Spleen (tissue), 11 donors: ENCODE results near the gene ASF1A. TPM values are rescaled to one million over a fixed set of nuclear protein-coding genes. Genes with fewer than 3 reads are reported as not detected.

Source experiments
- DNase-seq: peaks from one replicate; pipeline ENCODE4 v3.0.0-alpha.2; 2020
- H3K27ac ChIP-seq, 8 donors: fragments of 200-600 bp; sonication (generic) in 7 of 8; 1 replicate in 4 of 8; 2 replicates in 4 of 8; pipeline versions ENCODE4 v1.5.0 to v1.8.0; 2016 to 2021; ENCODE audit warnings: inconsistent platforms in 4 of 8, mild to moderate bottlenecking in 4 of 8, moderate library complexity in 1 of 8
- H3K27me3 ChIP-seq, 7 donors: fragments of 200-600 bp; sonication (generic) in 6 of 7; replicated peaks in 1 of 7; 1 replicate in 4 of 7; 2 replicates in 3 of 7; pipeline versions ENCODE4 v1.5.0 to v1.8.0; 2016 to 2021; ENCODE audit warnings: inconsistent platforms in 3 of 7, mild to moderate bottlenecking in 1 of 7
- H3K36me3 ChIP-seq, 6 donors: fragments of 200-600 bp; sonication (generic) in 5 of 6; 1 replicate in 4 of 6; 2 replicates in 2 of 6; pipeline versions ENCODE4 v1.5.0 to v1.8.0; 2016 to 2021; ENCODE audit warnings: inconsistent platforms in 2 of 6
- H3K4me1 ChIP-seq, 6 donors: fragments of 200-600 bp; sonication (generic) in 5 of 6; 1 replicate in 3 of 6; 2 replicates in 3 of 6; pipeline versions ENCODE4 v1.5.0 to v1.8.0; 2016 to 2021; ENCODE audit warnings: inconsistent platforms in 3 of 6
- H3K4me3 ChIP-seq, 8 donors: fragments of 200-600 bp; sonication (generic) in 7 of 8; 1 replicate in 4 of 8; 2 replicates in 4 of 8; pipeline versions ENCODE4 v1.5.0 to v1.8.0; 2016 to 2021; ENCODE audit warnings: inconsistent platforms in 4 of 8, mild to moderate bottlenecking in 4 of 8, moderate library complexity in 2 of 8
- H3K9me3 ChIP-seq, 8 donors: fragments of 200-600 bp; sonication (generic) in 7 of 8; 1 replicate in 4 of 8; 2 replicates in 4 of 8; pipeline versions ENCODE4 v1.5.0 to v1.8.0; 2016 to 2021; ENCODE audit warnings: inconsistent platforms in 4 of 8
- POLR2A ChIP-seq, 3 donors: fragments of 450-650 bp; IDR thresholded peaks; one replicate each; pipeline ENCODE4 v1.5.1; 2017; ENCODE audit warnings: antibody characterized with exemption in 3 of 3, mild to moderate bottlenecking in 1 of 3
- POLR2AphosphoS5 ChIP-seq, 3 donors: sonication (generic); formaldehyde crosslinking; IDR thresholded peaks; one replicate each; pipeline ENCODE4 v1.5.1; 2017; ENCODE audit warnings: antibody characterized with exemption in 3 of 3
- WGBS, 5 donors: extraction: QIAGEN DNeasy Blood & Tissue Kit in 3 of 5; methylation state at CpG; one replicate each; pipeline versions ENCODE4 v1.1.5 to v1.1.7; 2013 to 2018; 5-methylcytosine and 5-hydroxymethylcytosine counted together
- intact Hi-C: fragments of 100-400 bp; cut with DNase I; formaldehyde crosslinking; loops from one replicate; pipeline ENCODE4 v1.15.0; 2023; ENCODE audit warnings: low total_unique reads
- polyA plus RNA-seq, 3 donors: library from polyadenylated mRNA; stranded (reverse); fragments of 200-250 nt; gene quantifications; one replicate each; pipeline ENCODE4 v1.2.1, GENCODE V29; 2013
- total RNA-seq, 7 donors: library from RNA; depleted of rRNA in 3 of 7; stranded (reverse); fragments of >200 nt in 3 of 7; fragmentation: NEBNext Ultra II Directional in 4 of 7; extraction: Animal tissue kit (Norgen Biotek cat#: 25700) in 4 of 7; gene quantifications; one replicate each; pipeline versions ENCODE4 v1.1.0 to v1.2.1, GENCODE V29; 2016 to 2021
- TF ChIP-seq, protein P1 (sequence below), 11 experiments: fragments of 200-600 bp in 7 of 11; fragments of 450-650 bp in 4 of 11; sonication (generic) in 4 of 11; IDR thresholded peaks in 8 of 11; conservative IDR thresholded peaks in 3 of 11; 1 replicate in 7 of 11; 2 replicates in 4 of 11; pipeline versions ENCODE4 v1.4.0 to v1.8.0; 2016 to 2021; ENCODE audit warnings: antibody characterized with exemption in 11 of 11, inconsistent platforms in 4 of 11, mild to moderate bottlenecking in 1 of 11
- donor health status: healthy with polysubstance abuse.
- donor health status: DM: no; HTN: no; CAD: no; lungs with moderate emphysema.
- donor health status: DM: no; HTN: no; CAD: no.
- donor health status: Bipolar disorder and iron deficiency.
- donor health status: healthy.
- donor health status: DM: no; HTN: no; CAD: no.
- donor health status: DM: yes; HTN: yes; CAD: no.

The ASF1A gene
- total and polyA plus RNA-seq, 10 donors = 16.3 to 27.2 (median 17.2) TPM

DNA sequence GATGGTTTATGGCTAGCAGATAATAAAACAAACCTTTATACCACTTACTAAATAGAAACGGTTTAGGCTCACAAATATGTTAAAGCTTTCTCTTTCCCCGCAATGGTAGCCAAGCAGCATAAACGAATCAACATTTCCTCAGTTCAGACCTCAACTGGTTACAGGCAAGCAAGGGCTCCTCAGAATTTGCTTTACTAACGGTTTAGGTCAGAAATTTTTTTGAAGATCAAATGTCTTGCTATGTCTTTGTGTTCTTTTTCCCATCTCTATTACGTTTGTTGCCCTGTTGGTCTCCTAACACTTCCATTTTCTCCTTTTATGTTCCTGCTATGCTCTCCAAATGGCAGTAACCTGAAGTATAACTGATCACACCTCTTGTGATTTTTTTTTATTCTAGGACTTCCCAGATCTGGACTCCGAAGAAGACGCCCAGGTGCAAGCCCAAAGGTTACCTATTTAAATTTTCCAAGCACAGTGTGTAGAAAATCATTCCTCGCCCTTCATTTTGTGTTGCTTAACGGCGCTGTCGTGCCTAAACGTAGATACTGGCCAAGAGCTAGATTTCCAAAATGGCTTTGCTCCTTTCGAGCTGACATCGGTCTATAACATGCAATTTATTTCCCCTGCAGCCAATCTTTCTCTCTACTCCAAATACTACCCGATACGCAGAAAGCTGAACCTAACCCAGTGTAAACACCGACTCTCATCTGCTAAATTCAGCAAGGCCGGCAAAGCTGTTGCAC is 717 bp upstream of the ASF1A start:
- TF ChIP-seq, protein P1, sequence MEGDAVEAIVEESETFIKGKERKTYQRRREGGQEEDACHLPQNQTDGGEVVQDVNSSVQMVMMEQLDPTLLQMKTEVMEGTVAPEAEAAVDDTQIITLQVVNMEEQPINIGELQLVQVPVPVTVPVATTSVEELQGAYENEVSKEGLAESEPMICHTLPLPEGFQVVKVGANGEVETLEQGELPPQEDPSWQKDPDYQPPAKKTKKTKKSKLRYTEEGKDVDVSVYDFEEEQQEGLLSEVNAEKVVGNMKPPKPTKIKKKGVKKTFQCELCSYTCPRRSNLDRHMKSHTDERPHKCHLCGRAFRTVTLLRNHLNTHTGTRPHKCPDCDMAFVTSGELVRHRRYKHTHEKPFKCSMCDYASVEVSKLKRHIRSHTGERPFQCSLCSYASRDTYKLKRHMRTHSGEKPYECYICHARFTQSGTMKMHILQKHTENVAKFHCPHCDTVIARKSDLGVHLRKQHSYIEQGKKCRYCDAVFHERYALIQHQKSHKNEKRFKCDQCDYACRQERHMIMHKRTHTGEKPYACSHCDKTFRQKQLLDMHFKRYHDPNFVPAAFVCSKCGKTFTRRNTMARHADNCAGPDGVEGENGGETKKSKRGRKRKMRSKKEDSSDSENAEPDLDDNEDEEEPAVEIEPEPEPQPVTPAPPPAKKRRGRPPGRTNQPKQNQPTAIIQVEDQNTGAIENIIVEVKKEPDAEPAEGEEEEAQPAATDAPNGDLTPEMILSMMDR (IDR thresholded peaks at IDR 0.05 in 8 of 11, conservative IDR thresholded peaks at IDR 0.05 in 3 of 11) = no peak
- TF ChIP-seq POLR2A (IDR thresholded peaks at IDR 0.05) = peak in 1 of 3 donors; percentile 30
- Histone ChIP-seq H3K4me1 (peaks cover 31 to 72% (median 59%) of the 10 kb centered on the region in 6 donors), H3K9me3 (no peaks in the 10 kb centered on the region), H3K27me3 (no peaks in the 10 kb centered on the region), H3K27ac (peak overlapping the region; percentile 91 to 99 (median 98)), H3K4me3 (peak overlapping the region; percentile 81 to 97 (median 89)), H3K36me3 (peaks cover 0 to 2% (median 0%) of the 10 kb centered on the region in 6 donors)
- DNase-seq = no peak
- intact Hi-C loops = no loop called here
- WGBS, 5 donors = 0 to 2% (median 1%) methylated on average over 18 of the region's 18 CpGs

DNA sequence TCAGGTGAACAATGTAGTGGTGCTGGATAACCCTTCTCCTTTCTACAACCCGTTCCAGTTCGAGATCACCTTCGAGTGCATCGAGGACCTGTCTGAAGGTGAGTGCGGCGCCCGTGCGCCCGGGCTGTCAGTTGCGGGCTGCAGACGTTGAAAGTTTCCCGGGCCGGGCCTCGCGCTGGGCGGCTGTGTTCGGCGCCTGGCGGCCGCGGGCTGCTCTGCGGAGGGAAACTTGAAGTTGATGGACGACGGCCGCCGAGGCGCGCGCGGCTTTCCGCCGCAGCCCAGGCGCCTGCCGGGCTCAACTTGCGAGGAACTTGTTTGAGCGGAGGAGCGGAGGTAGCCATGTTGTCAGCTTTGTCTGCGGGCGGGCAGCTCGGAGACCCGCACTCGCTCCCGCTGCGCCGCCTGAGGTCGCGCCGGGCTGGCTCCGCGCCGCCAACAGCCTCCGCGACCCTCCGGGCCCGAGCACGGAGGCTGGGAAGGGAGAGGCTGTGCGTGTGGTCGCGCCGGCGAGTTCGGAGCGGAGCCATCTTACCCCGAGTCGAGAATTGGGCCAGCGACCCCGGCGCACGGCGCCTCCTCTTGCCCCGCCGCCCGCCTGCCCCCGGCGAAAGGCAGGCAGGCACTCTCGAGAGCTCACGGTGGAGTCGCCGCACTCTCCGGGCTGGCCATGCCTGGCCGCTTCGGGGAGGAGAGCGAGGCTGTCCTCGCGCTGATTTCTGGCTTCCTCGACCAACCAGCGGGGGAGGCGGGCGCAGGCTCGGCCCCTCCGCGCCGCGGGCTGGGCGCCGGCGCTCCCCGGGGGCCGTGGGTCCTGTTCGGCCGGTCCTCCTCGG is 691 bp downstream of the ASF1A start:
- peaks cover 0 to 14% (median 0%) of the 10 kb centered on the region in 6 donors for H3K36me3 ChIP-seq
- no peaks in the 10 kb centered on the region for H3K27me3 ChIP-seq
- peak; percentile 94 for DNase-seq
- H3K9me3 ChIP-seq = no peaks in the 10 kb centered on the region
- TF ChIP-seq POLR2A (IDR thresholded peaks at IDR 0.05) = no peak
- TF ChIP-seq, protein P1 (IDR thresholded peaks at IDR 0.05 in 8 of 11, conservative IDR thresholded peaks at IDR 0.05 in 3 of 11) = peak in 1 of 11 experiments; percentile 6
- peak; percentile 80 to 90 (median 88) for TF ChIP-seq POLR2AphosphoS5 (IDR thresholded peaks at IDR 0.05)
- peak overlapping the region; percentile 81 to 97 (median 89) for H3K4me3 ChIP-seq
- WGBS, 5 donors = 0 to 1% (median 0%) methylated on average over 61 to 102 of the region's 102 CpGs
- H3K27ac ChIP-seq = peak overlapping the region; percentile 87 to 99 (median 98)
- peaks cover 31 to 84% (median 65%) of the 10 kb centered on the region in 6 donors for H3K4me1 ChIP-seq
- intact Hi-C loops = no loop called here

GRCh38 chr6:118895261-118895560 is 1.3 kb downstream of the ASF1A start:
- no peak for TF ChIP-seq POLR2A (IDR thresholded peaks at IDR 0.05)
- TF ChIP-seq POLR2AphosphoS5 (IDR thresholded peaks at IDR 0.05) = no peak
- TF ChIP-seq, protein P1 (IDR thresholded peaks at IDR 0.05 in 8 of 11, conservative IDR thresholded peaks at IDR 0.05 in 3 of 11) = no peak
- DNase-seq = no peak
- H3K4me1 ChIP-seq = peaks cover 31 to 84% (median 67%) of the 10 kb centered on the region in 6 donors
- no peaks in the 10 kb centered on the region for H3K9me3 ChIP-seq
- peak overlapping the region; percentile 87 to 99 (median 98) for H3K27ac ChIP-seq
- H3K27me3 ChIP-seq = no peaks in the 10 kb centered on the region
- peaks cover 0 to 20% (median 0%) of the 10 kb centered on the region in 6 donors for H3K36me3 ChIP-seq
- peak overlapping the region; percentile 81 to 97 (median 89) for H3K4me3 ChIP-seq
- intact Hi-C loops = no loop called here
- WGBS, 5 donors = 0 to 1% (median 0%) methylated on average over 11 of the region's 11 CpGs

DNA sequence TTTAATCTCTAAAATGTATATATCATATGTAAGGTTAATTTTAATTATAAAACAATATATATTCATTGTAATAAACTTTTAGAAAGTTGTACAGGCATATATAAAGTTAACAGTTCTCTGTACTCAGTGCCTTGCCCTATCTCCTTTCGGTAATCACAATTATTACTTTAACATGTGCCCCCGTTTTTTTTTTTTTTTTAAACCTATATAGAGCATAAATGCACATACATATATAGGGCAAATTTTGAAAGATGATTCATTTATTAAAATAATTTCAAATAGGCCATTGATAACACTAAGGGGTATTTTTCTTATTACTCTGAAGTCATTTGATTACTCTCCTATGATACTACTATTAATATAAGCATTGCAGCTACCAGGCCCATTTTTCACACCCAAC is 1.9 kb downstream of the ASF1A start:
- DNase-seq = no peak
- TF ChIP-seq POLR2A (IDR thresholded peaks at IDR 0.05) (no peak), POLR2AphosphoS5 (IDR thresholded peaks at IDR 0.05) (no peak)
- TF ChIP-seq, protein P1 (IDR thresholded peaks at IDR 0.05 in 8 of 11, conservative IDR thresholded peaks at IDR 0.05 in 3 of 11) = no peak
- Histone ChIP-seq H3K36me3 (peaks cover 0 to 23% (median 0%) of the 10 kb centered on the region in 6 donors), H3K9me3 (no peaks in the 10 kb centered on the region), H3K4me1 (peaks cover 28 to 84% (median 66%) of the 10 kb centered on the region in 6 donors), H3K27ac (peak overlapping the region in 6 of 8 donors; percentile 97 to 99 (median 98)), H3K4me3 (peak overlapping the region in 5 of 8 donors; percentile 84 to 96 (median 93)), H3K27me3 (no peaks in the 10 kb centered on the region)
- intact Hi-C loops = no loop called here
- WGBS, 5 donors = 44 to 50% (median 46%) methylated on average over 2 of the region's 2 CpGs
